Kidney (tissue), 14 donors: ENCODE results near the gene MORC3. TPM values are rescaled to one million over a fixed set of nuclear protein-coding genes. Genes with fewer than 3 reads are reported as not detected.
"Not testable (repeated sequence)": the region's sequence is repeated elsewhere in the genome, so short reads cannot be mapped to it uniquely, and the experiment has no call there.

Experiments
- DNase-seq, 5 donors: peaks; one replicate each; pipeline ENCODE4 v3.0.0-alpha.2; 2013 to 2020
- FAIRE-seq: peaks from 2 replicates; lab custom pipeline; 2012; peaks lifted over from hg19 to GRCh38; lab: Jason Lieb, UNC
- H3K27ac ChIP-seq, 2 donors: one replicate each; pipeline ENCODE4 v1.7.0; 2013; ENCODE audit warnings: low read depth in 2 of 2, low read length in 2 of 2, inconsistent platforms in 1 of 2
- H3K27me3 ChIP-seq: one replicate; pipeline ENCODE4 v1.7.1; 2013; ENCODE audit warnings: low read length, inconsistent platforms; ENCODE audit not compliant: control insufficient read depth, insufficient read depth
- H3K36me3 ChIP-seq, 3 donors: one replicate each; pipeline versions ENCODE4 v1.7.0 to v1.7.1; 2013; ENCODE audit warnings: low read length in 3 of 3, control low read depth in 1 of 3, inconsistent platforms in 1 of 3; ENCODE audit not compliant: insufficient read depth in 3 of 3, control insufficient read depth in 2 of 3
- H3K4me1 ChIP-seq, 3 donors: one replicate each; pipeline versions ENCODE4 v1.7.0 to v1.7.1; 2013; ENCODE audit warnings: low read length in 3 of 3, inconsistent platforms in 1 of 3, low read depth in 1 of 3; ENCODE audit not compliant: control insufficient read depth in 2 of 3, insufficient read depth in 2 of 3
- H3K4me3 ChIP-seq, 3 donors: one replicate each; pipeline versions ENCODE4 v1.7.0 to v1.8.1; 2013; ENCODE audit warnings: low read length in 3 of 3, control low read depth in 1 of 3, inconsistent platforms in 1 of 3
- H3K9ac ChIP-seq, 3 donors: one replicate each; pipeline versions ENCODE4 v1.7.0 to v1.7.1; 2013; ENCODE audit warnings: low read length in 3 of 3, control low read depth in 1 of 3, inconsistent platforms in 1 of 3
- H3K9me3 ChIP-seq, 3 donors: one replicate each; pipeline versions ENCODE4 v1.7.0 to v1.7.1; 2013; ENCODE audit warnings: low read length in 3 of 3, control low read depth in 1 of 3, inconsistent platforms in 1 of 3; ENCODE audit not compliant: control insufficient read depth in 2 of 3, insufficient read depth in 1 of 3
- CTCF ChIP-seq: IDR thresholded peaks from 3 replicates; pipeline ENCODE4 v1.5.1; 2012; ENCODE audit warnings: mild to moderate bottlenecking, moderate library complexity, borderline replicate concordance; ENCODE audit not compliant: insufficient read depth; ENCODE audit errors: extremely low read depth
- intact Hi-C: fragments of 100-400 bp; cut with DNase I; formaldehyde crosslinking; loops from one replicate; pipeline ENCODE4 v1.11.1; 2022
- polyA plus RNA-seq: library from polyadenylated mRNA; stranded (reverse); fragments of 350-450 nt; fragmentation: Illumina TruSeq; extraction: RNeasy Lipid Tissue Mini Kit (QIAGEN cat#74804); gene quantifications from one replicate; pipeline ENCODE4 v1.2.3, GENCODE V29; 2014; ENCODE audit warnings: low read depth, low replicate concordance; ENCODE audit not compliant: insufficient read depth
- total RNA-seq: library from RNA; stranded (reverse); fragmentation: NEBNext Ultra II Directional; extraction: Animal tissue kit (Norgen Biotek cat#: 25700); gene quantifications from one replicate; pipeline ENCODE4 v1.2.1, GENCODE V29; 2021
- donor health status: control.
- donor health status: control.
- donor health status: control.
- donor health status: control.
- donor health status: control.
- donor health status: DM: yes; HTN: yes; CAD: no.
- donor health status: Normal renal cell carcinoma (clear cell type).

The MORC3 gene
- total and polyA plus RNA-seq, 2 donors from 2014 or later = 6.6 to 32.4 TPM

- Histone ChIP-seq H3K9ac (no peak overlapping the region), H3K36me3 (no peaks in the 10 kb centered on the region), H3K9me3 (peaks cover 0 to 7% (median 0%) of the 10 kb centered on the region in 3 donors), H3K27ac (no peak overlapping the region), H3K27me3 (no peaks in the 10 kb centered on the region), H3K4me1 (no peaks in the 10 kb centered on the region), H3K4me3 (no peak overlapping the region)
- DNase-seq = no peak
- no peak for TF ChIP-seq CTCF
- intact Hi-C loops = no loop called here
- FAIRE-seq = no peak
Measured at GRCh38 chr21:36310016-36310415, 10.0 kb upstream of the MORC3 start.

- DNase-seq, H3K4me3 ChIP-seq, H3K9ac ChIP-seq, H3K9me3 ChIP-seq, intact Hi-C loops, H3K4me1 ChIP-seq, H3K36me3 ChIP-seq, H3K27me3 ChIP-seq, FAIRE-seq, H3K27ac ChIP-seq: not testable (repeated sequence)
Measured at GRCh38 chr21:36313446-36313845, 6.6 kb upstream of the MORC3 start.

GRCh38 chr21:36316045-36316444 lies 4.0 kb upstream of the MORC3 start:
- FAIRE-seq, H3K27me3 ChIP-seq, H3K27ac ChIP-seq, intact Hi-C loops, H3K4me1 ChIP-seq, H3K4me3 ChIP-seq, DNase-seq, H3K9ac ChIP-seq, H3K36me3 ChIP-seq, H3K9me3 ChIP-seq: not testable (repeated sequence)

- H3K27ac ChIP-seq = no peak overlapping the region
- TF ChIP-seq CTCF = no peak
- no peaks in the 10 kb centered on the region for H3K9me3 ChIP-seq
- H3K4me3 ChIP-seq = no peak overlapping the region
- H3K36me3 ChIP-seq = no peaks in the 10 kb centered on the region
- DNase-seq = no peak
- intact Hi-C loops = no loop called here
- peaks cover 0 to 4% (median 0%) of the 10 kb centered on the region in 3 donors for H3K4me1 ChIP-seq
- no peak for FAIRE-seq
- H3K9ac ChIP-seq = no peak overlapping the region
- no peaks in the 10 kb centered on the region for H3K27me3 ChIP-seq
Measured at GRCh38 chr21:36316872-36317484, 3.0 kb upstream of the MORC3 start.

- Histone ChIP-seq H3K4me3 (peak overlapping the region; percentile 69 to 91 (median 84)), H3K9ac (peak overlapping the region; percentile 77 to 90 (median 83)), H3K27ac (peak overlapping the region; percentile 97)
- DNase-seq, intact Hi-C loops, H3K27me3 ChIP-seq, H3K4me1 ChIP-seq, H3K9me3 ChIP-seq, H3K36me3 ChIP-seq, FAIRE-seq: not testable (repeated sequence)
Measured at GRCh38 chr21:36319406-36319766, 611 bp upstream of the MORC3 start.
